Tibial artery (tissue), 4 donors: ENCODE measurements around the gene LCN2.

Source experiments
- DNase-seq, 2 donors: peaks; one replicate each; pipeline ENCODE4 v3.0.0-alpha.2; 2019
- H3K27ac ChIP-seq, 2 donors: fragments of 200-600 bp; sonication (generic) in 1 of 2; 1 replicate in 1 of 2; 2 replicates in 1 of 2; pipeline ENCODE4 v1.5.1; 2018 to 2019; ENCODE audit warnings: mild to moderate bottlenecking in 1 of 2
- H3K27me3 ChIP-seq, 2 donors: fragments of 200-600 bp; sonication (generic) in 1 of 2; one replicate each; pipeline versions ENCODE4 v1.5.1 to v1.6.0; 2016 to 2019
- H3K36me3 ChIP-seq, 3 donors: fragments of 200-600 bp; sonication (generic) in 2 of 3; one replicate each; pipeline ENCODE4 v1.5.1; 2016 to 2019; ENCODE audit warnings: mild to moderate bottlenecking in 2 of 3
- H3K4me1 ChIP-seq, 4 donors: fragments of 200-600 bp; sonication (generic) in 2 of 4; 1 replicate in 3 of 4; 2 replicates in 1 of 4; pipeline ENCODE4 v1.5.1; 2016 to 2019
- H3K4me3 ChIP-seq, 2 donors: fragments of 200-600 bp; sonication (generic) in 1 of 2; 1 replicate in 1 of 2; 2 replicates in 1 of 2; pipeline ENCODE4 v1.5.1; 2018 to 2019; ENCODE audit warnings: mild to moderate bottlenecking in 2 of 2
- H3K9me3 ChIP-seq, 3 donors: fragments of 200-600 bp; sonication (generic) in 1 of 3; one replicate each; pipeline ENCODE4 v1.5.1; 2016 to 2019
- CTCF ChIP-seq, 2 experiments: fragments of 200-600 bp in 1 of 2; fragments of 450-650 bp in 1 of 2; IDR thresholded peaks; one replicate each; pipeline ENCODE4 v1.5.1; 2017 to 2019; ENCODE audit warnings: antibody characterized with exemption in 2 of 2, mild to moderate bottlenecking in 1 of 2, moderate library complexity in 1 of 2
- intact Hi-C: fragments of 100-400 bp; cut with DNase I; formaldehyde crosslinking; loops from one replicate; pipeline ENCODE4 v1.15.0; 2023; ENCODE audit warnings: low total_unique reads

LCN2 gene

GRCh38 chr9:128102196-128102595 is 47.1 kb upstream of the LCN2 start:
- peaks cover 57 to 62% (median 59%) of the 10 kb centered on the region in 3 donors for H3K36me3 ChIP-seq
- no peaks in the 10 kb centered on the region for H3K9me3 ChIP-seq
- no peak overlapping the region for H3K27ac ChIP-seq
- no peak for DNase-seq
- no peak for TF ChIP-seq CTCF (IDR thresholded peaks at IDR 0.05)
- H3K4me3 ChIP-seq = no peak overlapping the region
- H3K27me3 ChIP-seq = no peaks in the 10 kb centered on the region
- intact Hi-C loops = no loop called here
- peaks cover 0 to 53% (median 39%) of the 10 kb centered on the region in 4 donors for H3K4me1 ChIP-seq

- no peak for TF ChIP-seq CTCF (IDR thresholded peaks at IDR 0.05)
- H3K36me3 ChIP-seq = peaks cover 66 to 70% (median 67%) of the 10 kb centered on the region in 3 donors
- intact Hi-C loops = no loop called here
- H3K27me3 ChIP-seq = no peaks in the 10 kb centered on the region
- no peak overlapping the region for H3K27ac ChIP-seq
- H3K4me1 ChIP-seq = peaks cover 0 to 45% (median 30%) of the 10 kb centered on the region in 4 donors
- no peaks in the 10 kb centered on the region for H3K9me3 ChIP-seq
- DNase-seq = no peak
- H3K4me3 ChIP-seq = no peak overlapping the region
These were observed 46.2 kb upstream of the LCN2 start for GRCh38 chr9:128102861-128103588.

GRCh38 chr9:128103589-128103962 is 45.7 kb upstream of the LCN2 start:
- Histone ChIP-seq H3K27me3 (no peaks in the 10 kb centered on the region), H3K27ac (no peak overlapping the region), H3K4me1 (peaks cover 0 to 41% (median 30%) of the 10 kb centered on the region in 4 donors), H3K4me3 (no peak overlapping the region), H3K36me3 (peaks cover 71 to 73% (median 72%) of the 10 kb centered on the region in 3 donors), H3K9me3 (no peaks in the 10 kb centered on the region)
- intact Hi-C loops = no loop called here
- TF ChIP-seq CTCF (IDR thresholded peaks at IDR 0.05) = no peak
- no peak for DNase-seq

- Histone ChIP-seq H3K4me1 (peaks cover 0 to 35% (median 27%) of the 10 kb centered on the region in 4 donors), H3K9me3 (no peaks in the 10 kb centered on the region), H3K27ac (no peak overlapping the region), H3K36me3 (peaks cover 72 to 79% (median 77%) of the 10 kb centered on the region in 3 donors), H3K4me3 (no peak overlapping the region), H3K27me3 (no peaks in the 10 kb centered on the region)
- DNase-seq = no peak
- intact Hi-C loops = no loop called here
- no peak for TF ChIP-seq CTCF (IDR thresholded peaks at IDR 0.05)
These were observed 45.1 kb upstream of the LCN2 start for GRCh38 chr9:128104171-128104618.

- TF ChIP-seq CTCF (IDR thresholded peaks at IDR 0.05) = no peak
- H3K4me3 ChIP-seq = no peak overlapping the region
- peaks cover 0 to 20% (median 12%) of the 10 kb centered on the region in 4 donors for H3K4me1 ChIP-seq
- H3K27ac ChIP-seq = no peak overlapping the region
- intact Hi-C loops = no loop called here
- no peaks in the 10 kb centered on the region for H3K27me3 ChIP-seq
- H3K36me3 ChIP-seq = peaks cover 72 to 87% (median 82%) of the 10 kb centered on the region in 3 donors
- no peaks in the 10 kb centered on the region for H3K9me3 ChIP-seq
- DNase-seq = no peak
These were observed 43.6 kb upstream of the LCN2 start for GRCh38 chr9:128105538-128106175.
